ENCODE data around the gene OR2D3.
"Not testable (repeated sequence)": the region's sequence is repeated elsewhere in the genome, so short reads cannot be mapped to it uniquely, and the experiment has no call there.

OR2D3 gene, protein sequence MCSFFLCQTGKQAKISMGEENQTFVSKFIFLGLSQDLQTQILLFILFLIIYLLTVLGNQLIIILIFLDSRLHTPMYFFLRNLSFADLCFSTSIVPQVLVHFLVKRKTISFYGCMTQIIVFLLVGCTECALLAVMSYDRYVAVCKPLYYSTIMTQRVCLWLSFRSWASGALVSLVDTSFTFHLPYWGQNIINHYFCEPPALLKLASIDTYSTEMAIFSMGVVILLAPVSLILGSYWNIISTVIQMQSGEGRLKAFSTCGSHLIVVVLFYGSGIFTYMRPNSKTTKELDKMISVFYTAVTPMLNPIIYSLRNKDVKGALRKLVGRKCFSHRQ

DNA sequence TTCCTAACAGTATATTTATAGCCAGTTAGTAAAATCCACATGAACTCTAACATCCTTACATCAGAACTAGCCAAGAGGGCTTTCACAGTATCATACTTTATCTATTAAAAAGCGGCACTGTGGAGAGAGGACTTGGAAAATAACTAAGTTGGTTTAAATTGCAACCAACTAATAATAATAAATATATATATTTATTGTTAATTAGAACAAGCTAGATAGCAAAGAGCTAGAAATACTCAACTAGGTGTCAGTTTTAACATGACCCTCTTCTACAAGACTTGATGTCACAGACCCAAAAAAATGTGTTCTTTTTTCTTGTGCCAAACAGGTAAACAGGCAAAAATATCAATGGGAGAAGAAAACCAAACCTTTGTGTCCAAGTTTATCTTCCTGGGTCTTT, at the start of gene OR2D3:
Gene OR2D3, plus strand, starts transcription at position 301 of the 400 bp plus-strand sequence. Its CDS starts 0 bp downstream, at position 301.
- no peak for DNase-seq (ENCODE audit: low spot score)

DNA sequence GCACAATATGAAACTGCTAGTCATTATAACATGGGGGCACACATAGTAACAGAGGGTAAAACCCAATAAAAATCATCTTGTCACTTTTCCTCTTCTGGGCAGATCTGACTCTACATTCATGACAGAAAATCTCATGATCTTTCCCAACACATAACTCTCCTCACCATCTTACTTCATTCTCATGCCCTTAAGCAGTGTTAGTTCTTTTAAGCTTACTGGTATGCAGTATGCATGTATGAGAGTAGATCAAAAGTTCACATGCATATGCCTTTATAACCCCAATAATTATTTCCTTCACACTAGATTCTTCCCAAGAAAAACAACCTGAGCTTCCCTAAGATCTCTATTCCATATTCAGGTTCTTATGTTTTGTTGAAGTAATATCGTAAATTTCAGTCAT, 49.5 kb upstream of the OR2D3 start:
- no peak for DNase-seq (ENCODE audit: low spot score)

DNA sequence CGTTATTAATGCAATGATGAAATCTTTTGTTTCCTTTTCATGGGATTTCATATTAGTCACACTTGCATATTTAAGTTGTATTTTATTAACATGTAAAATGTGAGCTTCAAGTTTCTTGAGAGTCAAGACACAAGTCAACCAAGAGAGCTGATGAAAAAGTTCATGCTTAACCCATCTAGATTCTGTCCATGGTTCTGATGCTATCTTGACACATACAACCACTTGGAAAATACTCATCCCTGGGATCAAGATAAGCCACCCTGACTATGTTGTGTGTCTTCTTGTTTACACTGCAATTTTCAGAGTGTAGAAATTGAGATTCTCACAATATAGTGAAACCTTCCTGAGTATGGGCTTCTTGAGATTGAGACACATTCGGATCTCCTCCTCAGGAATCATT, 45.0 kb upstream of the OR2D3 start:
- no peak for DNase-seq (ENCODE audit: low spot score)

DNA sequence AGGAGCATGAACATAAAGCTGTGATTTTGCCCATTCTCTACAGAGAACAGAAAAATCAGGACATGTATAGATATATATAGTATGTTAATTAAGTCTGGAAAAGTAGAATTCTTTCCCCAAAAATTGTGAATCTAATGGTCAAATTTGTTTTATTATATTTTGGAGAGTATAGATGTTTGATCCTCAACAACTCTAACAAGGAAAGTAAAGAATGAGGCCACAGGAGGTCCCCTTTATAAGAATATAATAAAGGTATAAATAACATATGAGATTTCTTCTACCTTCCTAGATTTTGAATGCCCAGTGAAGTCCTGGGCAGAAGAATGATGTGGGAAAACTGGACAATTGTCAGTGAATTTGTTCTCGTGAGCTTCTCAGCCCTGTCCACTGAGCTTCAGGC, 44.5 kb upstream of the OR2D3 start, which contains the start of gene OR10A4:
Gene OR10A4, plus strand, starts transcription at position 301 of the 400 bp plus-strand sequence. Its CDS starts 23 bp downstream, at position 324.
- no peak for DNase-seq (ENCODE audit: low spot score)

DNA sequence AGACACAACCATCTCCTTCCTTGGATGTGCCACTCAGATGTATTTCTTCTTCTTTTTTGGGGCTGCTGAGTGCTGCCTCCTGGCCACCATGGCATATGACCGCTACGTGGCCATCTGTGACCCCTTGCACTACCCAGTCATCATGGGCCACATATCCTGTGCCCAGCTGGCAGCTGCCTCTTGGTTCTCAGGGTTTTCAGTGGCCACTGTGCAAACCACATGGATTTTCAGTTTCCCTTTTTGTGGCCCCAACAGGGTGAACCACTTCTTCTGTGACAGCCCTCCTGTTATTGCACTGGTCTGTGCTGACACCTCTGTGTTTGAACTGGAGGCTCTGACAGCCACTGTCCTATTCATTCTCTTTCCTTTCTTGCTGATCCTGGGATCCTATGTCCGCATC, 43.9 kb upstream of the OR2D3 start:
- DNase-seq (ENCODE audit: low spot score) = no peak

DNA sequence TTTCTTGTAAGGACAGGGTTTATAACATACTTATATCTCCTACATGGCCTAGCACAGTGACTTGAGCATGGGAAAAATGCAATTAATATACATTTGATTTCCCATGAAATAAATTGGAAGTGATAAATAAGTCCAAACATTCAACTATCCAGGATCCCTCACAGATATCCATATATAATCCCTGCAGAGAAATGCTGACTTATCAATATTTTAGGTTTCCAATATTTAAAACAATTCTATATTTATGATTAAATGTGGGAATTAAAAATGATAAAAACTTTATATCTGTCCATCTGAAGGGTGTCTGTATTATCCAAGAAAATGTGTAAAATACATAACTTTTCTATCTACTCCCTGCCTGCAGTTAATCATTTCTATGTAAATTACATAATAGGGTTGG, 38.1 kb upstream of the OR2D3 start:
- no peak for DNase-seq (ENCODE audit: low spot score)

DNA sequence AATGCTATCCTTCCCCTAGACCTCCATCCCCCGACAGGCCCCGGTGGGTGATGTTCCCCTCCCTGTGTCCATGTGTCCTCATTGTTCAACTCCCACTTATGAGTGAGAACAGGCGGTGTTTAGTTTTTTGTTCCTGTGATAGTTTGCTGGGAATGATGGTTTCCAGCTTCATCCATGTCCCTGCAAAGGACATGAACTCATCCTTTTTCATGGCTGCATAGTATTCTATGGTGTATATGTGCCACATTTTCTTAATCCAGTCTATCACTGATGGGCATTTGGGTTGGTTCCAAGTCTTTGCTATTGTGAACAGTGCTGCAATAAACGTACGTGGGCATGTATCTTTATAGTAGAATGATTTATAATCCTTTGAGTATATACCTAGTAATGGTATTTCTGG, 33.1 kb upstream of the OR2D3 start:
- not testable (repeated sequence) for DNase-seq (ENCODE audit: low spot score)

DNA sequence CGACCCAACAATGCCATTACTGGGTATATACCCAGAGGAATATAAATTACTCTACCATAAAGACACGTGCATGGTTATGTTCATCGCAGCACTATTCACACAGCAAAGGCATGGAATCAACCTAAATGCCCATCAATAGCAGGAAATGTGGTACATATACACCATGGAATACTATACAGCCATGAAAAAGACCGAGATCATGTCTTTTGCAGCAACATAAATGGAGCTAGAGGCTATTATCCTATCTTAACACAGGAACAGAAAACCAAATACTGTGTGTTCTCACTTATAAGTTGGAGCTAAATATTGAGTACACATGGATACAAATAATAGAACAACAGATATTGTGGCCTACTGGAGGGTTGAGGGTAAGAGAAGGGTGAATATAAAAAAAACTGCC, 32.0 kb upstream of the OR2D3 start:
- DNase-seq (ENCODE audit: low spot score) = no peak

DNA sequence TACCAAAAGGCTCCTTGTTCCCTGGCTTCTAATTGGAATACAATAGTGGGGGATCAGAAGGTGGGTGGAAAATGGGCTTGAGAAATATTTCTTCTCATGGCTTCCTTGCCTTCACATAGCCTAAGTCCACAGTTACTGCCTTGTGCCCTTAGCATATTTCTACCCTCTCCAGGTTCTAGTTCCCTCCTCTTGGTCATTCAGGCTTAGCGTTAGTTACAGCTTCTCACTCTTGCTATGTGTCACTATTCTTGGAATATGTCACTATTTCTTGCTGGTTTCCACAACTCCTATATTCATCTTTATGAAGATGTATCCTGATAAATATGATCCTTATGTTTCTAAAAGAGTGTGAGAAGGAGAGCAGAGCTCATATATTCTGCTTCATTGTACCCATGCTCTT, 31.0 kb upstream of the OR2D3 start:
- DNase-seq (ENCODE audit: low spot score) = no peak

DNA sequence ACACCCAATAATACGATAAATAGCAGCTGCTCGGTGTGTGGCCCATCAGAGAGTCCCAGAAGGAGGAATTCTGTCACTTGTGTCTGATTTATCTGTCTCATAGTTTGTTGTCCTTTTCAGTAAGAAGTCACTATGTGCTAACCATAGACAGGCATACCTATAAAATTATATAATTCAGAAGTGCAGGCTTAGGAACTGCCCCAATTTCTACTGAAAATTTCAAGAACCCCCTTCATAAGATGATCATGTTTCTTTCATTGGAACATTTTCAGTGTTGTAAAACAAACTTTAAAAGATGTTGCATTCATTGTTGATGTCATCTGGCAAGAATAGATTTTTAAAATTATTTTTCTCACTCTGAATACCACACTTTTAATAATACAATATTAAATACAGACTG, 28.4 kb upstream of the OR2D3 start, which contains the start of gene OR2D2:
Gene OR2D2, minus strand, starts transcription at position 101 of the 400 bp plus-strand sequence. Its CDS starts 0 bp downstream, at position 101.
- DNase-seq (ENCODE audit: low spot score) = no peak

DNA sequence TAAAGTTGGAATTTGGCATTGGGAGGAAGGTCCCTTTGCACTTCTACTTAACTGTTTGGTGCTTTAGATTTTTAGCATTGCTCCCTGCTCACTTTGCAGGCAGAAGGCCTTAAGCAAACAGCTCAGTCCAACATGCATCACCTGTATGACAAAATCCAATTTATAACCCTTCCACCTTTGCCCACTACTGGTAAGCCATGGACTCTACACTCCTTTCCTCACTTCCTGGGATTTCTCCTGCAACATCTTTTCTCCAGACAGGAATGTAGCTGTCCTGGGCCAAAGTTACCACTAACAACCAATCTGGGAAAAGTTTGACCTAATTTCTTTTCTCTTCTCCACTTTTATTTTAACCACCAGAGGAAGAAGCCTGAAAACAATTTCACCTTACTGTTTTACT, 26.7 kb upstream of the OR2D3 start:
- DNase-seq (ENCODE audit: low spot score) = no peak

DNA sequence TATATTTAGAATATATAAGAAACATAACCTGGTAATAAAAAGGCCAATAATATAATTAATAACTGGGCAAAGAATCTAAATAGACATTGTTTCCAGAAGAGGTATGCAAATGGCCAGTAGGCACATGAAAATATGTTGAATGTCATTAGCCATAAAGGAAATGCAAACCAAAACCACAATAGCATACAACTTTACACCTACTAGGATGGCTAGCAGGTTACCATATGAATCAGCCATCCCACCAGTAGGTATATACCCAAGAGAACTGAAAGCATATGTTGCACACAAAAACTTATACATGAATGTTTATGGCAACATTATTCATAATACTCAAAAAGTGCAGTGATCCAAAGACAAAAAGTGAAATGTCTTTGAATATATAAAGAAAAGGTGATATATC, 25.8 kb upstream of the OR2D3 start:
- DNase-seq (ENCODE audit: low spot score) = no peak

DNA sequence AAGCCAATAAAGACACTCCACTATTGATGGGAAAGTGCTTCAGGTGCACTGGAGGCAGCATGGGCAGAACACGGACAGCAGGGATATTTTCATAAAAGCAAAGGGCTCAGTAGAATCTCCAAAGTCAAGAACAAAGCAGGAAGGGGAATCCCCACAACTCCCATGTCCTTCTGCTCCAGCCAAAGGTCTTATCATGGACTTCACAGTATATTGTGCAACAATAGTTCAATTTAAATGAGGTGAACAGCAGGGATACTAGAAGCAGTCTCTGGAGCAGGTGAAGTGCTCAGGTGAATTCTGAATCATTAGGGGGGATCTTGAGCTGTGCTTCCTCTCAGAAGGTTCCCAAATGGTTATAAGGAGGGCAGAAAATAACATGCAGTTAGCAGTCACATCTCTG, 21.9 kb upstream of the OR2D3 start:
- DNase-seq (ENCODE audit: low spot score) = no peak

DNA sequence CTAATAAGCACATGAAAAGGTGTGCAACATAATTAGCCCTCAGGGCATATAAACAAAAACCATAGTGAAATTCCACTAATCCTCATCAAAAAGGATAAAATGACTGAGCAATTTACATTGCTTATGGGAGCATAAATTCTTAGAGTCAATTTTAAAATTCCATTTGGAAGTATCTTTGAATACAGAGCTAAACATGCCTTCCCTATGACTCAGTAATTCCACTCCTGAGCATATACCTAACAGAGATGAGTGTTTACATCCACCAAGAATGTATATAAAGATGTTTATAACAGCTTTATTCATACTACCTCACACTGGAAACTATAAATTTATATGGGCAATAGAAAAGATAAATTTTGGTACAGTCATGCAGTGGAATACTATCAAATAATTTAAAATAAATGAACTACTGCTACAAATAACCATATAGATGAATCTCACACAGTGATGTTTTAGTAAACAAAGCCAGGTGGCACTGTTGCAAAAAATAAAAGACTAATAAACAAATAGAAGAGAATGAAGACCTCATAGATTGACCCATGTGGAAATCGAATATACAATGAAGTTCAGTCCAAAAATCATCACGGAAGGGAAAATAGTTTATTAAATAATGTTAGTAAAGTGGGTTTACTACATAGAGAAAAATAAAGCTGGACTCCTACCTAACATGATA, 20.3 kb upstream of the OR2D3 start:
- DNase-seq (ENCODE audit: low spot score) = no peak

DNA sequence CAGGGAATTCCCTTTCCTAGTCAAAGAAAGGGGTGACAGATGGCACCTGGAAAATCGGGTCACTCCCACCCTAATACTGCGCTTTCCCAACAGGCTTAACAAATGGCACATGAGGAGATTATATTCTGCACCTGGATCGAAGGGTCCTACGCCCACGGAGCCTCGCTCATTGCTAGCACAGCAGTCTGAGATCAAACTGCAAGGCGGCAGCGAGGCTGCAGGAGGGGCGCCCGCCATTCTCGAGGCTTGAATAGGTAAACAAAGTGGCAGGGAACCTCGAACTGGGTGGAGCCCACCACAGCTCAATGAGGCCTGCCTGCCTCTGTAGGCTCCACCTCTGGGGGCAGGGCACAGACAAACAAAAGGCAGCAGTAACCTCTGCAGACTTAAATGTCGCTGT, 16.0 kb upstream of the OR2D3 start:
- DNase-seq (ENCODE audit: low spot score) = not testable (repeated sequence)

DNA sequence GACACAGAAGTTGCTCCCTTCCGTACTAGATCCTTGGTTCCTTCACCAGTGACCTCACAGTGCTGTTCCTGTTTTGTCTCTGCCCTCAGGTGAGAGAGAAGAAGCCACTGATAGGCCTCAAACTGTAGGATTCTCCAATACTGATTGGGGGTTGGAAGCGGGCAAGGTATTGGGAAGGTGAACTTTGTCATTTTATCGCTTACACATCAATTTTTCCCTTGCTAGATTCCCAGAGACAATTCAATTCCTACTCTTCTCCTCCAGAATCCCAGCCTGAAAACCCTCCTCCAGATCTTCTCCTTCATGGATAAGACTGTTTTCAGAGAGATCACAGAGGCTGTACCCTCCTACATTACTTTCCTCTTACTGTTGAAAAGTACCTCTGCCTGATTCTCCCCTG, 9.4 kb upstream of the OR2D3 start:
- DNase-seq (ENCODE audit: low spot score) = no peak

DNA sequence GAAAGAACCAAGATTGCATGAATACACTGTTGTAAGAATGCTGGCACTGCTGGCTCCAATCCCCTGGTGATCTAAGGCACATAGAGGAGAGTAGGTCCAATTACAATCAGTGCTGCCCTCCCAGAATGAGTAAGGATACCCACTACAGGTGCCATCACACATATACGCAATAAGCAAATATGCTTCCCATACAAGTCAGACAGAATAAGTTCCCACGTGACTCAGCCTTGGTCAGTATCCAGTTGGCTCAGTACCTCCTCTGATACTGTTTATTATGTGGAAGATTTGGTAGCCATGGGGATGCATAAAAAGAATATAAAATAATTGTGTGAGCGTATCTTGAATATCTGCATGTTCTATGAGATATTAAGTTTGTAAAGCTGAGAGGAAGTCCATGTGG, 8.9 kb upstream of the OR2D3 start:
- DNase-seq (ENCODE audit: low spot score) = no peak

DNA sequence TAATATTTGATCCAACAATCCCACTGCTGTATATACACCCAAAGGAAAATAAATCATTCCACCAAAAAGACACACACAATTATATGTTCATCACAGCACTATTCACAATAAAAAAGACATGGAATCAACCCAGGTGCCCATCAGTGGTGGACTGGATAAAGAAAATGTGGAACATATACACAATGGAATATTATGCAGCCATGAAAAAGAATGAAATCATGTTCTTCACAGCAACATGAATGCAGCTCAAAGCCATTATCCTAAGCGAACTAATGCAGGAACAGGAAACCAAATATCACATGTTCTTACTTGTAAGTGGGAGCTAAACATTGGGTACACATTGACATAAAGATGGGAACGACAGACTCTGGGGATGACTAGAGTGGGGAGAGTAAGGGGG, 1.1 kb upstream of the OR2D3 start:
- DNase-seq (ENCODE audit: low spot score) = no peak

DNA sequence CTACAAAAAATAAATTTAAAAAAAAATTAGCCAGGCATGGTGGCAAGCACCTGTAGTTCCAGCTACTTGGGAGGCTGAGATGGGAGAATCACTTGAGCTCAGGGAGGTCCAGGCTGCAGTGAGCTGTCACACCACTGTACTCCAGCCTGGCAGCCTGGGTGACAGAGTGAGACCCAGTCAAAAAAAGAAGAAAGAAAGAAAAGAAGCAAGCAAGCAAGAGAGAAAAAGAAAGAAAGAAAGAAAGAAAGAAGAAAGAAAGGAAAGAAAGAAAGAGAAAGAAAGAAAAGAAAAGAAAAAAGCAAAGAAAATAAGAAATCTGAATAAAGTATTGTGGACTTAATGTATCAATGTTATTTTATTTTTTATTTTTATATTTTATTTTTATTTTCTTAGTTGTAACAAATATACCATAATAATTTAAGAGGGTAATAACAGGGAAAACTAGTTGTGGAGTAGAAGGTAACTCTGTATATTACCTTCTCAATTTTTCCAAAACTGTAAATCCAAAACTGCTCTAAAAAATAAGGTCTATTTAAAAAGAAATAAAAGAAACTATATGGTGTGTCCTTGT, 4.3 kb downstream of the OR2D3 start:
- DNase-seq (ENCODE audit: low spot score) = no peak

DNA sequence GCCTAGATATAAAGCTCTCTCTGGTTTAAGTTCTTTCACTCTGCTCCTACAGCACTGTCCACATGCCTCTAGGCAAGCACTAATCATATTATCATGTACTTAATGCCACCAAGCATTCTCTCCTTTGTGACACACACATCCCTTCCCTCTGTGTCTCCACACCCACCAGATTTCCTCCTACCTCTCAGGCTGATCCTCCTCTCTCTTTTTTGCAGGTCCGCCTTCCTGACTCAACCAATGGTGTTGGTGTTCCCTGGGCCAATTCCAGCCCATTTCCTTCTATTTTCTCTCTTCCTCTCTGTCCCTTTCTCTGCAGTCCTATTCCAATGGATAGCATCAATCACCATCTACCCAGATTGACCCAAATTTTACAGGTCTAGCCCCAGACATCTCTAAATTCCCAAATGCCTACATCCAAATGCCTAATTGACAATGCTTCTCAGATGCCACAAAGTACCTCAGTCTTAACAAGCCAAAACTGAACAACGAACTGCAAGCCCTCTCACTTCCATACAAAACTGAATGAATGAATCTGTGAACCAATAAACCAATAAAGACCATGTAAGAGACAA, 4.9 kb downstream of the OR2D3 start:
- peak; percentile 13 for DNase-seq (ENCODE audit: low spot score)

DNA sequence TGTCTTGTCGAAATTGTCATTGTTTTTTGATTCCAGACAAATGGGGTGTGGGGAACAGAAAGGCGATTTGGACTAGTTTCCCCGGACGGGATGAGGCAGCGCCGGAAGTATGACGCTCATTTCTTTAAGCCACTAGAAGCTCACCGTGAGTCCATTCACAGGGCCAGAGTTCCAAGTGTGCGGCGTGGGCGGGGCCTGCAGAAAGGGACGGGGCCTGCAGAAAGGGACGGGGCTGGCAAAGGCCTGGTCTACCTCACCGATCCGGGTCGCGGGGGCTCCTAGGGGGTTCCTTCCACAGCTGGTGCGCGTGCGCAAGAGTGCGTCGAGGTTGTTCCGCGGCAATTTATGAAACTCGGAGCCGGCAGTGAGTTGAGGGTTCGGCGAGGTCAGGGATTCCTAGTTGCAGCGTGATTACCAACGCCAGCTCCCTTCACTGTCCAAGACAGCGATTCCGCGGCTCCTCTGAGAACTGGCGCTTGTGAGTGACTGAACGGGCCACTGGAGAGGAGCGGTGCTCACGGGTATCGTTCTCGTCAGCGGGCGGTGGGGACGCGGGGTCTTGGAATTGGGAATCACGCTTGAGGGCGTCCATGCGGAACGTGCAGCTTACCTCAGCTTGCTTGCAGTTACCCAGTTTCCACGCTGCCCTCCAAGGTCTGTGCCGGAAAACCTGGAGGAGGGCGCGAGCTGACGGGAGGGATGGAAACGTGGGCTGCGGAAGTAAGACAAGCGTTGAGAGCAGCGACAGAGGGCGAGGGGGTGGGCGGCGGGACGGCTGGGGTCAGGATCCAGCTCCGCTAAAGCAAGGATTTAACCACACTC, 5.6 kb downstream of the OR2D3 start, which contains the start of gene ZNF215:
Gene ZNF215, plus strand, starts transcription at position 219 of the 822 bp plus-strand sequence. CDS start 5,847 bp downstream, outside the sequence.
- DNase-seq (ENCODE audit: low spot score) = peak; percentile 91

Measured in GM03348 (cell line).